Right lobe of liver (tissue), 4 donors: ENCODE measurements around the gene SUGCT.

ENCODE experiments used
- POLR2A ChIP-seq: fragments of 450-650 bp; IDR thresholded peaks from one replicate; pipeline ENCODE4 v1.6.1; 2017; ENCODE audit warnings: antibody characterized with exemption, mild to moderate bottlenecking
- TF ChIP-seq, protein P1 (sequence below), 4 donors: fragments of 200-600 bp in 3 of 4; fragments of 450-650 bp in 1 of 4; IDR thresholded peaks; one replicate each; pipeline versions ENCODE4 v1.5.1 to v1.8.0; 2016 to 2022; ENCODE audit warnings: antibody characterized with exemption in 4 of 4, mild to moderate bottlenecking in 2 of 4
- donor health status: DM: no; HTN: no; CAD: no.
- donor health status: DM: no; HTN: no; CAD: no.
- donor health status: DM: no; HTN: yes; CAD: no.

DNA sequence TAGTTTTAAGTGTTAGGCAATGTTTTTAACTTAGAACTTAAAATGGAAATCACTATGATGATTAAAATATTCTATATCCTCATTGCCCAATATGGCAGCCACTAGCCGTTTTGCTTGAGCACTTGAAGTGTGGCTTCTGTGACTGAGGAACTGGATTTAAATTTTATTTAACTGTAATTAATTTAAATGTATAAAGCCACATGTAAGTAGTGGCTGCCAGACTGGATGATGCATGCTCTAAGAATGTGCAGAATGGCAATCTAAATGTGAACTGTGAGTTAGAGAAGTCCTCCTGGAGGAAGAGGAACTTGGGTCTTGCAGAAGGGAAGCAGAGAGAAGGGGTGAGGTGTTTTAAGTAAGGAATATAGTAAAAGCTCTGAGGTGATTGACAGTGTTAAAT is 451.4 kb downstream of the SUGCT start:
- TF ChIP-seq, protein P1, sequence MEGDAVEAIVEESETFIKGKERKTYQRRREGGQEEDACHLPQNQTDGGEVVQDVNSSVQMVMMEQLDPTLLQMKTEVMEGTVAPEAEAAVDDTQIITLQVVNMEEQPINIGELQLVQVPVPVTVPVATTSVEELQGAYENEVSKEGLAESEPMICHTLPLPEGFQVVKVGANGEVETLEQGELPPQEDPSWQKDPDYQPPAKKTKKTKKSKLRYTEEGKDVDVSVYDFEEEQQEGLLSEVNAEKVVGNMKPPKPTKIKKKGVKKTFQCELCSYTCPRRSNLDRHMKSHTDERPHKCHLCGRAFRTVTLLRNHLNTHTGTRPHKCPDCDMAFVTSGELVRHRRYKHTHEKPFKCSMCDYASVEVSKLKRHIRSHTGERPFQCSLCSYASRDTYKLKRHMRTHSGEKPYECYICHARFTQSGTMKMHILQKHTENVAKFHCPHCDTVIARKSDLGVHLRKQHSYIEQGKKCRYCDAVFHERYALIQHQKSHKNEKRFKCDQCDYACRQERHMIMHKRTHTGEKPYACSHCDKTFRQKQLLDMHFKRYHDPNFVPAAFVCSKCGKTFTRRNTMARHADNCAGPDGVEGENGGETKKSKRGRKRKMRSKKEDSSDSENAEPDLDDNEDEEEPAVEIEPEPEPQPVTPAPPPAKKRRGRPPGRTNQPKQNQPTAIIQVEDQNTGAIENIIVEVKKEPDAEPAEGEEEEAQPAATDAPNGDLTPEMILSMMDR (IDR thresholded peaks at IDR 0.05), result no peak
- TF ChIP-seq POLR2A, result no peak
